AG08396 (cell line): ENCODE data around the gene CSF2RB.
"Not testable (repeated sequence)": the region's sequence is repeated elsewhere in the genome, so short reads cannot be mapped to it uniquely, and the experiment has no call there.

Experiments used
- DNase-seq: peaks from one replicate; pipeline ENCODE4 v3.0.0; 2012; ENCODE audit warnings: low spot score, mixed read lengths

Gene CSF2RB

GRCh38 chr22:36968249-36968964 lies 55.0 kb downstream of the CSF2RB start:
- DNase-seq: no peak

GRCh38 chr22:36971341-36972125 lies 58.1 kb downstream of the CSF2RB start:
- no peak for DNase-seq

DNA sequence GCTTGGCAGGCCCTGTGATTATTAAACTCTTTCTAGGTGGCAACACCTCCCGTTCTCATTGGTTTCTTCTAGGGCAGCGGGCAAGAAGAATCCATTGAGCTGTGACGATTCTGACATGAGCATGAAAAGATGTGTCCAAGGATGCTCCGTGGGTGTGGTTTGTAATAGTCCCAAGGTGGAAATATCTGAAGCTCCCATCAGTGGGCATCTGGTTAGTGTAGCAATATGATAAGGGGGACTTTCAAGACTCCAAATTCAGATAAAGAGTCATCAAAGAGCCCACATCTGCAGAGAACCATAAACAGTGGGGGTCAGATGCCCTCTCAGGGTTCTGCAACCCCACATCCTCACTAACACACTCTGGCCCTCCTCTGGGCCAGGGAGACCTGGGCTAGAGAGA lies 63.2 kb downstream of the CSF2RB start:
- no peak for DNase-seq

DNA sequence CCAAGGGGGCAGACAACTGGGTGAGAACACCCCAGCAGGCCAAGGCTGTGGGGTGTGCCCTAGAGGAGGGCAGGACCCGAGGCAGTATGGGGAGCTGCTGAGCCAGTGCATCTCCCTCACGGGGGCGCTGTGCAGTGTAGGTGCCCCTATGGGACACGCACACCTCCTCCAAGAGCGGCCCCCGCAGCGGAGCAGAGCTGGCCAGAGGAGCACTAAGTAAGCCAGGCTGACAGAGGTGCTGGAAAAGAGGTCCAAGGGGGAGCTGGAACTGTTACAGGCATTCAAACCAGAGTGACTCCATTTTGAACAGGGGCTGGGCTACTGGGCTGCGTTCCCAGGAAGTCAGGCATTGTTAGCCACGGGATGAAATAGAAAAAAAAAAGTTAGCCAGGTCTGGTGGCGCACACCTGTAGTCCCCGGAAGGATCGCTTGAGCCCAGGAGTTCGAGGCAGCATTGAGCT lies 64.0 kb downstream of the CSF2RB start:
- DNase-seq: no peak

DNA sequence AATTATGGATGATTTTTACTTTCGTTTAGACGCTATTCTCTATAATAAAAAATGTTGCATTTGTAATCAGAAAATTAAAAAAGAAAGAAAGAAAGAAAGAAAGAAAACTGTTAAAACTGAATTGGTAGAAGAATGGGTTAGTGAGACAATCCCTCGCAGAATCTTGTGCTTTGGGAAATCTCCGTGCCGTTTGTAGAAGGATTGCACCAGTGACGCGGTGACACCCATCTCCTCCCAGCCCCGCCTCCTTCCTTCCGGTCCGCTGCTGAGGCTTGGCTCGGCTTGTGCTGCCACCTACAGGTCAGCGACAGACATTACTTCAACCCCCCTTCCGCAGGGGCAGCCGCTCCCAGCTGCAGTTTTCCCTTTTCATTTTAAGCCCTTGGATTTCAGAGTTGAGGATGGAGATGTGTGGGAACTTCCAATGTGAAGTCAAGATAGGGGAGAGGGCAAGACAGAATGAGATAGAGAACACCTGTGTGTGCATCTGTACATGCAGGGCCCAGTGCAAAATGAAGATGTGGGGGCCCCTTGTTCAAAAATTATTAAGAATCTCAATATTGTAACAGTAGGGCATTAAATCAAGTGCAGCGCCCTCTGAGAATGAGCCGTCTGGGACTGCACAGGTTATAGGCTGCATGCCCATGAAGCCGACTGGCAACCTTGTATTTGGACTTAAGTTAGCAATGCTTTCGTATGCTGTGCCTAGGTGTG lies 64.7 kb downstream of the CSF2RB start:
- DNase-seq: peak; percentile 94

- DNase-seq: no peak
Measured at GRCh38 chr22:36979016-36979910, 65.8 kb downstream of the CSF2RB start.

GRCh38 chr22:36981247-36981775 lies 67.9 kb downstream of the CSF2RB start:
- DNase-seq: no peak

GRCh38 chr22:36982136-36982535 lies 68.7 kb downstream of the CSF2RB start:
- no peak for DNase-seq

GRCh38 chr22:36985211-36985889 lies 71.9 kb downstream of the CSF2RB start:
- DNase-seq: no peak

DNA sequence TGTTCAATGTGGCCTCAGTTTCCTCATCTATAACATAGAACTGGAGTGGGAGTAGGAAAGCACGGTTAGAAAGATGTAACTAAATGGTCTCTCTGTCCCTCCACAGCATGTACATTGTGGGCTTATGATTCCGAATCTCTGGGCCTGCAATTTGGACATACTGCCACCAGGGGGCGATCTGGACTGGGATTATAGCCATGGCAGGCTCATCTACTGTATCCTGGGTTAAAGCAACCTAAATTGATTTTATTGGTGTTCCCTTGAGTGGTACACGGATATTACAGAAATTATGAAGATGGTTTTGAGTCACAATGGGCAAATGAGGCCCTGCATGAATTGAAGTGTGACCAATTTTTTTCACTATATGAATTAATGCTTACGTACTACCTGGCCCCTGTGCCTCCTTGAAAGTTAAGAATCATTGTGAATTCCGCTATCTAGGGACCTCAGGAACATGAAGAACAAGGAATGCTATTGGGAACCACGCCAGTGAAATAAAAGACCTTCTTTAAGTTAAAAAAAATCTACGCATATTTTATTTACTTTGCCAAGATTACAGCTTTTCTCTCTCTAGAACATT lies 72.9 kb downstream of the CSF2RB start:
- no peak for DNase-seq

- DNase-seq: no peak
Measured at GRCh38 chr22:36988075-36988832, 74.8 kb downstream of the CSF2RB start.

DNA sequence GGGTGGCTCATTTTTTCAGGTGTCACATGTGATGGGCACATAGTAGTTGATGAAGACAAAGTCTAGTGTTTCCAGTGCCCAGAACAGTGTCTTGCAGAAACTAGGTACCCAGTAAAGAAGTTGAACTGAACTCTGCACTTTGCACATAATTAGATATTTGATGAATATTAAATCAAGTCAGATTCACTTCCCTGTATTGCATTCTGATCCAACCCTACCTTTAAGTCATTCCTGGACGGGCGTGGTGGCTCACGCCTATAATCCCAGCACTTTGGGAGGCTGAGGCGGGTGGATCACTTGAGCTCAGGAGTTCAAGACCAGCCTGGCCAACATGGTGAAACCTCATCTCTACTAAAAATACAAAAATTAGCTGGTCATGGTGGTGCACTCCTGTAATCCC lies 75.6 kb downstream of the CSF2RB start:
- not testable (repeated sequence) for DNase-seq
